Mammary epithelial cell (primary cell): ENCODE results near the gene PCSK6.

Experiments used
- EZH2 ChIP-seq: IDR thresholded peaks from 2 replicates; pipeline ENCODE4 v1.6.1; 2012; ENCODE audit warnings: low read length, inconsistent platforms, borderline replicate concordance
- TF ChIP-seq, protein P1 (sequence below), 2 donors: IDR thresholded peaks in 1 of 2; conservative IDR thresholded peaks in 1 of 2; 2 replicates each; pipeline ENCODE4 v1.5.1; 2011 to 2012; ENCODE audit warnings: inconsistent platforms in 2 of 2, low read length in 2 of 2, mild to moderate bottlenecking in 2 of 2, control low read depth in 1 of 2, low read depth in 1 of 2; ENCODE audit not compliant: insufficient read depth in 1 of 2; ENCODE audit errors: extremely low read depth in 1 of 2

DNA sequence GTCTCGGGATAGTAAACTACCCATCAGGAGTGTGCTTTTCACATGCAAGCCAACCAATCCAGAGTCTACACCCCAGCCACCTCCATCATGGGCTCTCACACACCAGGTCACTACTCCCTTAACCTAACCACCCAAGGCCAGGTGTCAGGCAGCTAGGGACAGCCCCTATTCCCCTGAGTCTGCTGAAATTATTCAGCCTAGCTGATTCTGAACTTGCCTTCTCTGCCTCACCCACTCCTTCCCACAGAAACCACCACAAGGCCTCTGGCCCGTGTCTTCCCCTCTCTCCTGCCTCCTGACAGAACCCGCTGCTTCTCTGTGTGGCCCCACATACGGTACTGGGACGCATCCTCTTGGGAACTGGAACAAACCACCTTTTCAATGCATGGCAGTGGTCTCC, 82.1 kb downstream of the PCSK6 start:
- TF ChIP-seq, protein P1, sequence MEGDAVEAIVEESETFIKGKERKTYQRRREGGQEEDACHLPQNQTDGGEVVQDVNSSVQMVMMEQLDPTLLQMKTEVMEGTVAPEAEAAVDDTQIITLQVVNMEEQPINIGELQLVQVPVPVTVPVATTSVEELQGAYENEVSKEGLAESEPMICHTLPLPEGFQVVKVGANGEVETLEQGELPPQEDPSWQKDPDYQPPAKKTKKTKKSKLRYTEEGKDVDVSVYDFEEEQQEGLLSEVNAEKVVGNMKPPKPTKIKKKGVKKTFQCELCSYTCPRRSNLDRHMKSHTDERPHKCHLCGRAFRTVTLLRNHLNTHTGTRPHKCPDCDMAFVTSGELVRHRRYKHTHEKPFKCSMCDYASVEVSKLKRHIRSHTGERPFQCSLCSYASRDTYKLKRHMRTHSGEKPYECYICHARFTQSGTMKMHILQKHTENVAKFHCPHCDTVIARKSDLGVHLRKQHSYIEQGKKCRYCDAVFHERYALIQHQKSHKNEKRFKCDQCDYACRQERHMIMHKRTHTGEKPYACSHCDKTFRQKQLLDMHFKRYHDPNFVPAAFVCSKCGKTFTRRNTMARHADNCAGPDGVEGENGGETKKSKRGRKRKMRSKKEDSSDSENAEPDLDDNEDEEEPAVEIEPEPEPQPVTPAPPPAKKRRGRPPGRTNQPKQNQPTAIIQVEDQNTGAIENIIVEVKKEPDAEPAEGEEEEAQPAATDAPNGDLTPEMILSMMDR (conservative IDR thresholded peaks at IDR 0.05 in 1 of 2, IDR thresholded peaks at IDR 0.05 in 1 of 2; ENCODE audit: extremely low read depth in 1 of 2, insufficient read depth in 1 of 2, low read depth in 1 of 2, low read length in 2 of 2): no peak
- TF ChIP-seq EZH2: no peak
